Stimulated activated naive B cell treated with anti-CD40 and anti-IgM and Interleukin-4, amounts not matched to agents 10 μg/mL and 1 μg/mL and 100 μg/mL, for 72 hours (primary cell): ENCODE results near the gene ECE1.
"Not testable (repeated sequence)": the region's sequence is repeated elsewhere in the genome, so short reads cannot be mapped to it uniquely, and the experiment has no call there.

ENCODE experiments used
- ATAC-seq, 2 donors: fragments of 150-1000 bp; cut with Tn5 transposase; replicated peaks; 2 replicates each; pipeline ENCODE4 v1.10.0; 2021; ENCODE audit warnings: moderate library complexity in 1 of 2
- DNase-seq: peaks from one replicate; pipeline ENCODE4 v3.0.0; 2021
- H3K27ac Mint-ChIP-seq: one replicate; pipeline ENCODE4 v1.8.0; 2022; ENCODE audit warnings: mild to moderate bottlenecking, mixed read lengths
- H3K27me3 Mint-ChIP-seq, 2 donors: one replicate each; pipeline ENCODE4 v1.8.0; 2022; ENCODE audit warnings: mixed read lengths in 2 of 2
- H3K36me3 Mint-ChIP-seq, 2 donors: one replicate each; pipeline ENCODE4 v1.8.0; 2022; ENCODE audit warnings: mixed read lengths in 2 of 2, mild to moderate bottlenecking in 1 of 2
- H3K4me1 Mint-ChIP-seq, 2 donors: one replicate each; pipeline ENCODE4 v1.8.0; 2022; ENCODE audit warnings: mixed read lengths in 2 of 2, mild to moderate bottlenecking in 1 of 2
- H3K4me3 Mint-ChIP-seq, 2 donors: one replicate each; pipeline ENCODE4 v1.8.0; 2022; ENCODE audit warnings: mild to moderate bottlenecking in 2 of 2, mixed read lengths in 2 of 2, moderate library complexity in 1 of 2
- H3K9me3 Mint-ChIP-seq, 2 donors: one replicate each; pipeline ENCODE4 v1.8.0; 2022; ENCODE audit warnings: mixed read lengths in 2 of 2, mild to moderate bottlenecking in 1 of 2

The ECE1 gene

GRCh38 chr1:21170837-21171236 is 119.4 kb downstream of the ECE1 start:
- Mint-ChIP-seq H3K4me1 (peaks cover 25 to 42% of the 10 kb centered on the region in 2 donors), H3K36me3 (peaks cover 33 to 44% of the 10 kb centered on the region in 2 donors)
- not testable (repeated sequence) for H3K27me3 Mint-ChIP-seq, H3K9me3 Mint-ChIP-seq, H3K27ac Mint-ChIP-seq, H3K4me3 Mint-ChIP-seq, ATAC-seq, DNase-seq

GRCh38 chr1:21168444-21168843 is 121.8 kb downstream of the ECE1 start:
- DNase-seq (no peak), ATAC-seq (no peak)
- Mint-ChIP-seq H3K4me3 (no peak overlapping the region), H3K4me1 (peaks cover 25 to 39% of the 10 kb centered on the region in 2 donors), H3K27ac (no peak overlapping the region), H3K9me3 (peaks cover 0 to 4% of the 10 kb centered on the region in 2 donors), H3K27me3 (no peaks in the 10 kb centered on the region), H3K36me3 (peaks cover 36 to 47% of the 10 kb centered on the region in 2 donors)
